AG08395 (cell line): ENCODE results near the gene AHDC1.
A peak's percentile ranks its signal among the peaks of the same experiment; 100 is the strongest.
"Not testable (repeated sequence)": the region's sequence is repeated elsewhere in the genome, so short reads cannot be mapped to it uniquely, and the experiment has no call there.

Experiments
- DNase-seq: peaks from one replicate; pipeline ENCODE4 v3.0.0; 2012; ENCODE audit warnings: mixed read lengths, low spot score

Gene AHDC1

DNA sequence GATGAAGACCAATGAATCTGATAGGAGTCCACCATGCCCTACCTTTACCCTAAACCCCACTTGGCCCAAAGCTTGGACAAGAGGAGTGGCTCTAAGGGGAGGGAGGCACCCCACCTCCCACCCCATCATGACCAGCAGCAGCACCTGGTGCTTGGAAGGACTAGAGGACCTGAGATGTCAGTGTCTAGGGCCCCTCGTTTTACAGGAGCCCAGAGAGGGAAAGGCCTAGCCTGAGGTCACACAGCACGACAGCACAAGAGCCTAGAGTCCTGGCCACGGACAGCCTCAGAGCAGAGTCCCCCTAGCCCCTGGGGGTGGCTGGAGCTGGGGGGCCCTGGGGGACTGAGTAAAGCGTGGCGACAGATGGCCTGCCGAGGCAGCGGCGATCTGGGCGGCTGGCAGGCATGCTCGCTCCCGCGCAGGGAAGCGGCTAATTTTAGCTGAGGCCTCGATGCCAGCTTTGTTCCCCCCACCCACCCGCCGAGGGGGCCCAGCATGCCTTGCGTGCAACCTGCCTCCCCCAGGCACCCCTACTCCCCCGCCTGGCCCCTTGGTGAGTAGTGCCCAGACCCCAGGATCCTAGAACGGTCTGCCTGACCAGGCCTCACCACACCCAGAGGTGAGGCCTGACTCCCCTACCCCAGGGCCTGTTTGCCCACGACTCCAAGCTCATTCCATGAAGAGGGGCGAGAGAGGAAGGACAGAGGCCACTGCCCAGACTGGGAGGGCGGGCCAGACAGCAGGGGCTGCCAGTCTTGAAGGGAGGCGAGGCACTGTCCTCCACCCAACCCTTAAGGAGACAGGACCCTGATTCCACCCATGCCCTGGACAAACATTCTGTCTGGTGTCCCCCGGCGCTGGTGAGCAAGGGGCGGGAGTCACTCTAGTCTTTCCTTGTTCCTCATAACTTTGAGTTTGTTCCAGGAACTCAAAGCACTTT lies 39.0 kb downstream of the AHDC1 start:
- no peak for DNase-seq

DNA sequence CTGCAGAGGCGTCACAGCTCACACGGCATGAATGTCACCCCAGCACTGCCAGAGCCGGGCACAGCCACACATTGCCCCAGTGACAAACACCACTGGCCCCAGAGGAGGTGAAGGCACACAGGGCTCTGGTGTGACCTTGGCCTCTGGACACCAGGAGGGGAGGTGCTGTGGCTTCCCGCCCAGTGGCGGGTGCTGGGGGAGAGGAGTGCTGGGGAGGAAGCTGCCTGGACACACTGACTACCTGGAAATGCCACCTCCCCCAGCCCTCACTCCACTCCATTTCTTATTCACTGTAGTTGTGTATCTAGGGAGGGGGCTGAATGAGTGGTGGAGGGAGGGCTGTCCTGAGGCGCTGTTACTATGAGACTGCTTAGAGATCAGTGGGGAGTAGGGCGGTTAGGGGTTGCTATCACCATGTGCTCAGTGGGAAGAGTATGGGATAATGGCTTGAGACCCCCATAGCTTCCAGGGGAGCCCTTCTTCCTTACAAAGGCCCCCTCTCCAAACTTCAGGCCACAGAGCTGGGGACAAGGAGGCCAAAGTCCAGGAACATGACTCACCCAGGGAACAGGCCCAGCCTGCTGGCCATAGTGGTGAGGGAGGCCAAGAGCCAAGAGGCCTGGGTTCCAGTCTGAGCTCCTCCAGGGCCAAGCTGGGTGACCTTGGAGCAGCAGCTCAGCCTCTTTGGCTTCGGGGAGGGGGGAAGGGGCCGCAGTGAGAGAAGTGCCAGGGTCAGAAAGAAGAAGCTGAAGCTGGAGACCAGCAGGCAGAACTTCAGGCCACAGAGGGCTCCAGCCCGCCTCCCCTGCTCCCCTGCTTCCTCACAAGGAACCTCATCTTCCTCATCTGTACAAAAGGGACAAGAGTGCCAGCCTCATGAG lies 40.1 kb downstream of the AHDC1 start:
- peak; percentile 72 for DNase-seq

DNA sequence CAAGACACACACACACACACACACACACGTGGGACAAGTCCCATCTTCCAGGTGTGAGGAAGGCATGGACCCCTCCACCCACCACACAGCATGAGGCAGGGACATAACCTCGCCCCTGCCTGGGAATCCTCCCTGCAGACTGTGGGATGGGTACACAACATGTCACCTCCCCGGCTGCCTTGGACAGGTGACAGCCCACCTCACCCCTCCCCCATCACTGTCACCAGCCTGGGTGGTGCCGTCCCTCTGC lies 40.7 kb downstream of the AHDC1 start:
- no peak for DNase-seq

- no peak for DNase-seq
These were observed 41.2 kb downstream of the AHDC1 start for GRCh38 chr1:27562534-27563340.

DNA sequence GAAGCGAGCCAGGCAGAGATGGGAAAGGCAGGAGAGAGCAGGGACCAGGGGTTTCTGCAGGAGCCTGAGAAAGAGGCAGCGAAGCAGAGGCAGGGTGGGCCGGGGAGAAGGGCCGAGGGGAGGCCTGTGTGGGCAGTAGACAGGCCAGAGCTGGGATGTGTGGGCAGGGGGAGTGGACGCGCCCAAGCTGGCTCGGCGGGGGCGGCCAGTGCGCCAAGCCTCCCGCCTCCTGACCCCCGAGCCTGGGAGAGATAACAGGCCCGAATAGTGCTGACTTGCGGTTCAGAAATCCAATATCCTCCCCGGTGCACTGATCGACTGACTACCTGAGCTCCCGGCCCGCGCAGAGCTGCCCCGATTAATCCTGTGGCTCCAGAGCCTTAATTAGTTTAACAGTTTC lies 41.9 kb downstream of the AHDC1 start:
- DNase-seq: no peak

GRCh38 chr1:27561124-27561899 lies 42.6 kb downstream of the AHDC1 start:
- DNase-seq: no peak

DNA sequence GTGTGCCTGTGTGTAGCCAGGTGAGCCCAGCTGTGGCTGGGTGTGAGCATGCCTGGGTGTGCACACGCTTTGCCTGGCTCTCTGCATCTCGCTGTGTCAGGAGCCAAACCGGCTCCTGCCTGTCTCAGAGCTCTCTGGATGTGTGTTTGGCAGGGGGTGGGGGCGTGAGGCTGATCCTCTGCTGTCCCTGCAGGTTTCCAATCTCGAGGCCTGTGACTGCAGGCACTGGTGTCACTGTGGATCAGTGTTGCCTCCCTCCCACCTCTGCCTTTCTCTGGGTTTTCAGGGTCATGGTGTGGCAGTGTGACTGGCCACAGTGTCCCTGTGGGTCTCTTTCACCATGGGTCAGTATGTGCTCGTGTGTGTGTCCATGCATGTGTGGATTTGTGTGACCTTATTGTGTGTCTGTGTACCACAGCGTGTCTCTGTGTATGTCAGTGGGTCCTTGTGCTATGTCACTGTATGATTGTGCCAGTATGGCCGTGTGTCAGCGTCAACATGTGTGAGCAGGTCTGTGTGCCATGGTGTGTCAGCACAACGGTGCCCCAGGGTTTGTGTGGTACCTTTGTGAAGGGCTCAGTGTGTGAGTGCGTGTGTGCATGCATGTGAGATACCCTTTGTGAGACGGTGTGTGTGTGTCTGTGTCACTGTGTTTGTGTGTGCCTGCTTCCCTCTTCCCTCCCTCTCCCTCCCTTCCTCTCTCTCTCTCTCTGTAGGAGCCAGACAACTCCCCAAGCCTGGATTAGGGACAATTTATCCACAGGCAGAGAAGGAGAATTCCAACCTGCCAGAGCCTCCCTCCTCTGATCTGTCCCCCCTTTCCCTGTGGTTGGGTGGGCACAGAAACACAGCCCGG lies 43.4 kb downstream of the AHDC1 start:
- DNase-seq: no peak

- DNase-seq: no peak
These were observed 44.4 kb downstream of the AHDC1 start for GRCh38 chr1:27559466-27560030.

GRCh38 chr1:27557596-27558340 lies 46.2 kb downstream of the AHDC1 start:
- no peak for DNase-seq

DNA sequence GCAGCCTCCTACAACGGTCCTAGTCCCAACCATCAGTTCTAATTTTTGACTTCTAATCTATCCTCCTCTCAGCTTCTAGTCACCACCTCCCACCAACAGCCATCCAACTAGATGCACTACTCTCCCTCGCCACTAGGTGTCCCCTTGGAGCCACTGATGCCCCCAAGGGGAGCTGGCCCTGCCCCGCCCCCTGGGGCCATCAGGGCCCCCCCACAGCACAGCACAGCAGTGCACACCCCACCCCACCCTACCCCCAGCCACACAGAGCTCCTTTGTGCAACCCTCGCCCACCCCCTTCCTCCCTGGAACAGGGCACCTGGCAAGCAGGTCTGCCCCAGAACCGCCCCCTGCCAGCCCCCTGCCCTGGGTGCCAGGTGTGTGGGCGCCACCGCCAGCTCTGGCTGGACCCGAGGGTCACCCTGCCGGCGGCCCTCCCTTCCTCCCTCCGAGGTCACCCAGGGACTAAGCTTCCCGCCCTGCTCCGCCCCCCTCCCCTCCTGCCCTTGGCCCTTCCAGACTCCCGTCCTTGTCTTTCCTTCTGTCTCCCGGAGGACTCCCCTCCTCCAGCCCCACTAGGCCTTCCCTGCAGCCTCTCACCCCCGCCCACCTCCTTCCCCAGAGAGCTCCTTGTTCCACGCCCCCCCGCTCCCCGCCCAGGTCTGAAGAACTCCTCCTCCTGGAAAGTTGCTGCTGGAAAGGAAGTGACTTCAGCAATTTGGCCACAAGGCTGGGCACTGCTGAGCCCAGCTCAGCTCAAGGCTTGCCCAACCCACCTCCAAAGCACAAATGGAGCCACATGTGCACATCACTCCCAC lies 47.0 kb downstream of the AHDC1 start:
- DNase-seq: peak; percentile 97

DNA sequence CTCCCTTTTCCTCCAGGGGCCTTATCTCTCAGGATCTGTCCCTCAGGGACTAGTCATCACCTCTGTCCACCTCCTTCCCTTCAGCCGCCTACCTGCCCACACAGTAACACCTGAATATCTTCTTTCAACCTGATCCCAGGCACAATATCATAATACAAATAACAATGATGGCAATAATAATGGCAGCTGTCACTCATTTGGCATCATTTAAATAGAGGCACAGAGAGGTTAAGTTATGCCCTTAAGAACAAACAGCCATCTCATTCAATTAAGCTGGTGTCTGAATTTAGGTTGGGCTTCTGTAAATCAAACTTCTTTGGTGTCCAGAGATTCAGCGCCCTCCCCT lies 47.5 kb downstream of the AHDC1 start:
- DNase-seq: no peak

DNA sequence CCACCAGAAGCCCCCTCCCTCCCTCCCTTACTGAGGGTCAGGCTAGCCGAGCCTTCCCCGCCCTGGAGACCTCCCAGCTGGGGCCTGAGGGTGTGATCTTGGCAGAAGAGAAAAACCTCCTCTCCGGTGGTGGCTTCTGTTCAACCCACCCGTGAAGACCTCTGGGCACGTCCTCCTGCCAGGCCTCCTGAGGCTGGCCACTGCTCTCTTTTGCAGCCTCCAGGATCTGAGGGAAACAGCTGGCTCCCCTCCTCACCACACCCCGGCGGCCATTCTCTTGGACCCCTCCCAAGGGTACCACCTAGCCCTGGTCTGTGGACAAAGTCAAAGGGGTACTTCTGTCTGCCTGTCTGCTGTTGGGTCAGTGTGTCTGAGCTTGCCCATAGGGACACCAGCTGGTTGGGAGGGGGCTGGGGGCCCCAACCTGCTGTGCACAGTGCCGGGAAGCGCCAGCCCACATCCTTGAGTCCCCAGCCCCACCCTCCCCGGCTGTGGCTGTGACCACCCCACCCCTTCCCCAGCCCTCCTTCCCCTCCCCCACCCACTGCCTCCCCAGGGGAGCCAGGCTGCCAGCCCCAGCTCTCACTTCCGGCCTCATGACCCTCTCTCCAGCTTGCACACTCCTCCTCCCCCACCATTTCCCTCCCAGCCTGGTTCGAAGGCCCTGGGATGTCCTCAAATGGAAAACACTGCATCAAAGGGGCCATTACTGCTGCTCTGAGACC lies 48.1 kb downstream of the AHDC1 start:
- DNase-seq: no peak

GRCh38 chr1:27554759-27555699 lies 48.9 kb downstream of the AHDC1 start:
- DNase-seq: no peak

DNA sequence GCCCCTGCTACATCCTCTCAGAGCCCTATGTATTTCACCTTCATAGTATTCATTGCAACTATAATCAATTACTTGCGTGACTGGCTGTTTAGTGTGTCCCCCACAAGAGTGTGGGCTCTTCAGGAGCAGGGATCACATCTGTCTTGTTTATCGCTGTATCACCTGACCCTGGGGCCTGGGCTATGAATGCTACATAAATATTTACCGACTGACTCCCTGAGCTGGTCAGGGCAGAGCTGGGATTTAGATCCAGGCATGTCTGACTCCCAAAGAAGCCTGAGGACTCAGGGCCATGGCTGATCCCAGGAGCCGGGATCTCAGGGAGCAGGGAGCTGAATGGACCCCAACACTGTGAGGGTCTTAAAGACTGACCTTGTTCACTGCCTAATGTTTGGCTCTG lies 49.7 kb downstream of the AHDC1 start:
- no peak for DNase-seq

- DNase-seq: not testable (repeated sequence)
These were observed 50.1 kb downstream of the AHDC1 start for GRCh38 chr1:27553823-27554222.

- DNase-seq: no peak
These were observed 51.0 kb downstream of the AHDC1 start for GRCh38 chr1:27552911-27553420.

GRCh38 chr1:27551953-27552312 lies 52.0 kb downstream of the AHDC1 start:
- DNase-seq: no peak
